H1 (cell line): ENCODE measurements around the gene TBRG4. TPM values are rescaled to one million over a fixed set of nuclear protein-coding genes. Genes with fewer than 3 reads are reported as not detected.

ENCODE experiments used
- CTCF ChIA-PET: fragments of 300-600 bp; sonication (Branson Sonifier 250); formaldehyde crosslinking; loops from one replicate; lab custom pipeline; 2021; ENCODE audit not compliant: partially characterized antibody; lab: Charles Lee
- POLR2A ChIA-PET: fragments of 300-600 bp; sonication (Branson Sonifier 250); formaldehyde crosslinking; loops from one replicate; lab custom pipeline; 2021; ENCODE audit warnings: inconsistent platforms; ENCODE audit not compliant: partially characterized antibody; lab: Charles Lee
- DNase-seq, 2 experiments: peaks; one replicate each; pipeline versions ENCODE4 v3.0.0 to v3.0.0-alpha.2; 2010 to 2022; ENCODE audit warnings: low spot score in 2 of 2, low read depth in 1 of 2, mixed read lengths in 1 of 2
- FAIRE-seq: peaks from 2 replicates; lab custom pipeline; 2011; peaks lifted over from hg19 to GRCh38; lab: Jason Lieb, UNC
- H2AFZ ChIP-seq: 2 replicates; pipeline ENCODE4 v1.8.1; 2012; ENCODE audit warnings: low read length, inconsistent platforms
- H2AK5ac ChIP-seq: 2 replicates; pipeline ENCODE4 v1.6.1; 2013; ENCODE audit warnings: low read depth, low read length
- H2BK120ac ChIP-seq: replicated peaks from 2 replicates; pipeline ENCODE3; 2013; ENCODE audit warnings: low read depth, low read length, inconsistent platforms
- H2BK12ac ChIP-seq: 2 replicates; pipeline ENCODE4 v1.6.1; 2013; ENCODE audit warnings: low read depth, low read length
- H2BK15ac ChIP-seq: 2 replicates; pipeline ENCODE4 v1.6.1; 2013; ENCODE audit warnings: low read length
- H2BK20ac ChIP-seq: 2 replicates; pipeline ENCODE4 v1.6.1; 2013; ENCODE audit warnings: low read length
- H2BK5ac ChIP-seq: 2 replicates; pipeline ENCODE4 v1.6.1; 2013; ENCODE audit warnings: low read depth, low read length
- H3K14ac ChIP-seq: 2 replicates; pipeline ENCODE4 v1.6.1; 2013; ENCODE audit warnings: inconsistent platforms; ENCODE audit not compliant: insufficient read length
- H3K18ac ChIP-seq: 2 replicates; pipeline ENCODE4 v1.6.1; 2013; ENCODE audit warnings: low read length; ENCODE audit errors: extremely low read depth
- H3K23ac ChIP-seq: 2 replicates; pipeline ENCODE4 v1.6.1; 2013; ENCODE audit warnings: inconsistent platforms; ENCODE audit not compliant: insufficient read length
- H3K23me2 ChIP-seq: 2 replicates; pipeline ENCODE4 v1.6.1; 2013; ENCODE audit warnings: low read depth, low read length
- H3K27ac ChIP-seq: 2 replicates; pipeline ENCODE4 v1.6.1; 2011; ENCODE audit warnings: low read depth, low read length, inconsistent platforms
- H3K27me3 ChIP-seq, 4 experiments: replicated peaks in 1 of 4; 1 replicate in 1 of 4; 2 replicates in 3 of 4; pipeline versions ENCODE4 v1.6.1 to v1.8.1; 2011 to 2013; ENCODE audit warnings: low read length in 3 of 4, mild to moderate bottlenecking in 3 of 4, inconsistent platforms in 2 of 4, mixed read lengths in 2 of 4, moderate library complexity in 1 of 4; ENCODE audit not compliant: control insufficient read depth in 3 of 4, insufficient read depth in 3 of 4; ENCODE audit errors: extremely low read depth in 1 of 4
- H3K36me3 ChIP-seq, 4 experiments: 2 replicates each; pipeline versions ENCODE4 v1.6.1 to v1.8.1; 2011 to 2013; ENCODE audit warnings: mild to moderate bottlenecking in 4 of 4, low read length in 3 of 4, moderate library complexity in 2 of 4, control low read depth in 1 of 4, inconsistent platforms in 1 of 4; ENCODE audit not compliant: insufficient read depth in 4 of 4, control insufficient read depth in 2 of 4
- H3K4ac ChIP-seq: replicated peaks from 2 replicates; pipeline ENCODE3; 2013; ENCODE audit warnings: low read length, low read depth, mixed read lengths, inconsistent platforms; ENCODE audit not compliant: insufficient read length
- H3K4me1 ChIP-seq, 4 experiments: replicated peaks in 1 of 4; 1 replicate in 1 of 4; 2 replicates in 3 of 4; pipeline versions ENCODE4 v1.6.1 to v1.8.1; 2011 to 2013; ENCODE audit warnings: low read length in 3 of 4, inconsistent platforms in 2 of 4, mixed read lengths in 1 of 4; ENCODE audit not compliant: insufficient read depth in 4 of 4, control insufficient read depth in 3 of 4
- H3K4me2 ChIP-seq, 2 experiments: 2 replicates each; pipeline versions ENCODE4 v1.6.1 to v1.8.1; 2011 to 2013; ENCODE audit warnings: low read depth in 2 of 2, low read length in 2 of 2, control low read depth in 1 of 2, inconsistent platforms in 1 of 2, mild to moderate bottlenecking in 1 of 2; ENCODE audit not compliant: insufficient read depth in 1 of 2
- H3K4me3 ChIP-seq, 4 experiments: fragments of 200-600, 300-600 bp in 1 of 4; sonication (generic), shearing (Covaris generic), sonication (Bioruptor Twin) in 1 of 4; 2 replicates each; pipeline versions ENCODE4 v1.5.1 to v1.8.1; 2011 to 2016; ENCODE audit warnings: low read length in 4 of 4, low read depth in 3 of 4, control low read depth in 2 of 4, inconsistent platforms in 2 of 4, mild to moderate bottlenecking in 2 of 4, mixed read lengths in 1 of 4, moderate library complexity in 1 of 4; ENCODE audit not compliant: insufficient read depth in 2 of 4; ENCODE audit errors: extremely low read depth in 1 of 4
- H3K56ac ChIP-seq: replicated peaks from 2 replicates; pipeline ENCODE3; 2013; ENCODE audit warnings: low read depth, mild to moderate bottlenecking, mixed read lengths, low read length, inconsistent platforms; ENCODE audit not compliant: insufficient read length
- H3K79me1 ChIP-seq: 2 replicates; pipeline ENCODE4 v1.6.1; 2013; ENCODE audit warnings: low read depth, low read length, control low read depth
- H3K79me2 ChIP-seq, 2 experiments: 2 replicates each; pipeline versions ENCODE4 v1.6.1 to v1.8.1; 2012 to 2013; ENCODE audit warnings: low read length in 2 of 2, mild to moderate bottlenecking in 2 of 2, inconsistent platforms in 1 of 2; ENCODE audit not compliant: insufficient read depth in 2 of 2, control insufficient read depth in 1 of 2
- H3K9ac ChIP-seq, 4 experiments: replicated peaks in 1 of 4; 1 replicate in 1 of 4; 2 replicates in 3 of 4; pipeline versions ENCODE4 v1.6.1 to v1.8.1; 2011 to 2013; ENCODE audit warnings: low read depth in 3 of 4, low read length in 3 of 4, control low read depth in 2 of 4, mild to moderate bottlenecking in 2 of 4, moderate library complexity in 2 of 4, inconsistent platforms in 1 of 4; ENCODE audit errors: extremely low read depth in 1 of 4
- H3K9me3 ChIP-seq, 2 experiments: 2 replicates each; pipeline versions ENCODE4 v1.6.1 to v1.8.1; 2012 to 2013; ENCODE audit warnings: mild to moderate bottlenecking in 2 of 2, moderate library complexity in 2 of 2, control low read depth in 1 of 2, inconsistent platforms in 1 of 2, low read depth in 1 of 2, low read length in 1 of 2, mixed read lengths in 1 of 2; ENCODE audit not compliant: insufficient read depth in 2 of 2
- H4K20me1 ChIP-seq, 2 experiments: replicated peaks in 1 of 2; 2 replicates each; pipeline versions ENCODE3 to v1.8.1; 2011 to 2013; ENCODE audit warnings: inconsistent platforms in 2 of 2, low read length in 2 of 2, mild to moderate bottlenecking in 1 of 2; ENCODE audit not compliant: insufficient read depth in 2 of 2, control insufficient read depth in 1 of 2
- H4K5ac ChIP-seq: 2 replicates; pipeline ENCODE4 v1.6.1; 2013; ENCODE audit warnings: low read length, low read depth, mixed read lengths, inconsistent platforms; ENCODE audit not compliant: insufficient read length
- H4K8ac ChIP-seq: 2 replicates; pipeline ENCODE4 v1.8.0; 2013; ENCODE audit warnings: mild to moderate bottlenecking, moderate library complexity, low read length, inconsistent platforms; ENCODE audit not compliant: insufficient read depth; ENCODE audit errors: extremely low read depth
- H4K91ac ChIP-seq: replicated peaks from 2 replicates; pipeline ENCODE3; 2013; ENCODE audit warnings: low read length, mixed read lengths, inconsistent platforms; ENCODE audit not compliant: insufficient read length
- ASH2L ChIP-seq: fragments of 200-600, 300-600 bp; sonication (generic); IDR thresholded peaks from one replicate; pipeline ENCODE4 v1.7.1; 2017; ENCODE audit warnings: low read length
- BRCA1 ChIP-seq: IDR thresholded peaks from 2 replicates; pipeline ENCODE4 v1.6.1; 2012; ENCODE audit warnings: low read depth, low read length, improper control_type of control experiment
- EZH2 ChIP-seq: fragments of 200-600 bp; sonication (generic); IDR thresholded peaks from 2 replicates; pipeline ENCODE4 v1.7.1; 2012; ENCODE audit warnings: low read depth, mild to moderate bottlenecking, moderate library complexity, low read length, inconsistent platforms; ENCODE audit not compliant: severe bottlenecking
- GABPA ChIP-seq: IDR thresholded peaks from 2 replicates; pipeline ENCODE4 v1.6.1; 2011; ENCODE audit warnings: mild to moderate bottlenecking, low read length, moderate library complexity, borderline replicate concordance; ENCODE audit not compliant: insufficient read depth
- HDAC6 ChIP-seq: IDR thresholded peaks from one replicate; pipeline ENCODE4 v1.7.1; 2012; ENCODE audit warnings: low read depth, mild to moderate bottlenecking, inconsistent platforms, low read length, moderate library complexity
- JUN ChIP-seq: IDR thresholded peaks from 2 replicates; pipeline ENCODE4 v1.6.1; 2011; ENCODE audit warnings: low read depth, mild to moderate bottlenecking, improper control_type of control experiment, low read length
- NANOG ChIP-seq: IDR thresholded peaks from 2 replicates; pipeline ENCODE4 v1.6.1; 2011; ENCODE audit warnings: low read length, low read depth, mild to moderate bottlenecking, inconsistent platforms; ENCODE audit not compliant: insufficient read depth, poor library complexity, severe bottlenecking
- RNF2 ChIP-seq: fragments of 200-900, 300-1000 bp; sonication (generic); IDR thresholded peaks from 2 replicates; pipeline ENCODE4 v1.7.1; 2016; ENCODE audit warnings: borderline replicate concordance, low read depth, mild to moderate bottlenecking, antibody characterized with exemption, low read length; ENCODE audit not compliant: poor library complexity, severe bottlenecking; ENCODE audit errors: missing control alignments
- SIN3A ChIP-seq, 2 experiments: IDR thresholded peaks in 1 of 2; conservative IDR thresholded peaks in 1 of 2; 2 replicates each; pipeline ENCODE4 v1.6.1; 2011 to 2012; ENCODE audit warnings: low read length in 2 of 2, improper control_type of control experiment in 1 of 2, low read depth in 1 of 2, mild to moderate bottlenecking in 1 of 2
- ZNF274 ChIP-seq: IDR thresholded peaks from 2 replicates; pipeline ENCODE4 v1.7.0; 2012; ENCODE audit warnings: low read length, borderline replicate concordance; ENCODE audit errors: extremely low read depth
- whole genome bisulfite sequencing, 2 experiments: shearing (Covaris generic) in 1 of 2; methylation state at CpG; one replicate each; pipeline versions ENCODE4 v1.1.6 to v1.1.7; 2013 to 2015; ENCODE audit warnings: low lambda C conversion rate in 2 of 2, mixed read lengths in 2 of 2, inconsistent platforms in 1 of 2, low coverage in 1 of 2, missing lambda C conversion rate in 1 of 2; ENCODE audit not compliant: insufficient replicate concordance in 2 of 2, insufficient coverage in 1 of 2, insufficient read length in 1 of 2; ENCODE audit errors: extremely low coverage in 1 of 2, missing lambda C conversion rate in 1 of 2; 5-methylcytosine and 5-hydroxymethylcytosine counted together
- polyA plus RNA-seq, 7 experiments: library from polyadenylated mRNA; depleted of rRNA in 3 of 7; stranded (reverse) in 5 of 7; unstranded in 2 of 7; fragments of >200 nt in 5 of 7; fragments of 200-250 nt in 2 of 7; gene quantifications; 1 replicate in 5 of 7; 2 replicates in 1 of 7; 4 replicates in 1 of 7; pipeline versions ENCODE4 v1.2.1 to v1.2.3, GENCODE V29; 2011 to 2013; ENCODE audit warnings: missing spikeins in 2 of 7, mixed read lengths in 2 of 7
- total RNA-seq: library from RNA; stranded (reverse); fragmentation: NEBNext Ultra II Directional; extraction: Animal tissue kit (Norgen Biotek cat#: 25700); gene quantifications from 2 replicates; pipeline ENCODE4 v1.2.1, GENCODE V29; 2021

Gene TBRG4
- total and polyA plus RNA-seq, 2 of the 8 experiments (the other 6 are each of a cell fraction or from before 2014, with no cell fraction given): 110 to 137 TPM

GRCh38 chr7:45068236-45069023 is 43.1 kb downstream of the TBRG4 start:
- POLR2A ChIA-PET: interaction anchor here (0.6 to 1.9 kb wide), 4 partner anchors 38 to 270 kb away, joined by 3 to 6 read pairs (median 4); no protein-coding TSS in a partner anchor
- no peak overlapping the region for H3K9ac ChIP-seq
- H3K56ac ChIP-seq: no peak overlapping the region

More at GRCh38 chr7:45068236-45069023, 43.1 kb downstream of the TBRG4 start:
- Histone ChIP-seq H3K4me1 (no peaks in the 10 kb centered on the region; a peak in 1 of 7 replicates), H2BK5ac (no peak overlapping the region), H3K79me2 (no peaks in the 10 kb centered on the region), H3K36me3 (peaks cover 0 to 6% (median 5%) of the 10 kb centered on the region in 4 experiments; a peak in 5 of 8 replicates), H2BK120ac (no peak overlapping the region), H2BK15ac (no peak overlapping the region), H3K79me1 (peaks cover 5% of the 10 kb centered on the region; the same call in 1 of the 2 replicates), H3K4me3 (no peak overlapping the region), H3K23ac (no peak overlapping the region), H4K20me1 (peaks cover 3 to 5% of the 10 kb centered on the region in 2 experiments), H3K14ac (no peak overlapping the region), H2AK5ac (no peak overlapping the region), H3K18ac (no peak overlapping the region), H2BK12ac (no peak overlapping the region), H3K4ac (no peak overlapping the region), H3K23me2 (no peaks in the 10 kb centered on the region; the same call in 1 of the 2 replicates), H2BK20ac (no peak overlapping the region), H3K27me3 (no peaks in the 10 kb centered on the region), H4K5ac (no peak overlapping the region), H3K9me3 (no peaks in the 10 kb centered on the region), H4K91ac (no peak overlapping the region), H3K4me2 (no peak overlapping the region), H2AFZ (no peak overlapping the region), H3K27ac (no peak overlapping the region)
- no peak for DNase-seq
- FAIRE-seq: no peak
- CTCF ChIA-PET: interaction anchor here (0.7 to 6.3 kb wide), 6 partner anchors 47 to 95 kb away, joined by 3 to 40 read pairs (median 4); no protein-coding TSS in a partner anchor
- 93% methylated on average over 15 of the region's 15 CpGs; no CpG with 5 or more reads in 1 of the 2 experiments for WGBS, 2 experiments
- TF ChIP-seq BRCA1 (no peak), EZH2 (no peak), RNF2 (no peak), ASH2L (no peak), NANOG (no peak), HDAC6 (no peak), JUN (no peak), ZNF274 (no peak), SIN3A (conservative IDR thresholded peaks at IDR 0.05 in 1 of 2, IDR thresholded peaks at IDR 0.05 in 1 of 2; ENCODE audit: low read depth in 1 of 2, low read length in 2 of 2) (no peak), GABPA (no peak)
- TF ChIP-seq, all 59 proteins: peak for 0
- no peak overlapping the region for H4K8ac ChIP-seq
